SK-N-SH (cell line): ENCODE measurements around the gene PLIN5. TPM values are rescaled to one million over a fixed set of nuclear protein-coding genes. Genes with fewer than 3 reads are reported as not detected.

ENCODE experiments used
- CTCF ChIA-PET: fragments of 300-600, 350-600 bp; formaldehyde crosslinking; extraction: SDS; loops from one replicate; lab custom pipeline; 2021; lab: Yijun Ruan, JAX
- POLR2A ChIA-PET: fragments of 350-600 bp; sonication (Branson Sonifier 250); formaldehyde crosslinking; extraction: SDS; loops from one replicate; lab custom pipeline; 2020; ENCODE audit warnings: antibody characterized with exemption, inconsistent platforms; lab: Yijun Ruan, JAX
- DNase-seq: peaks from one replicate; pipeline ENCODE4 v3.0.0; 2012
- H2AFZ ChIP-seq: fragments of 200-600 bp; sonication (generic); 2 replicates; pipeline ENCODE4 v1.8.1; 2016; ENCODE audit warnings: antibody characterized with exemption, mild to moderate bottlenecking, low read depth
- H3F3A ChIP-seq: fragments of 200-600 bp; sonication (generic); replicated peaks from 2 replicates; pipeline ENCODE3; 2016; ENCODE audit warnings: antibody characterized with exemption, mild to moderate bottlenecking; ENCODE audit not compliant: insufficient read depth
- H3K27ac ChIP-seq, 2 experiments: fragments of 200-500 bp in 1 of 2; fragments of 200-600 bp in 1 of 2; sonication (Bioruptor generic) in 1 of 2; sonication (generic), shearing (Covaris generic) in 1 of 2; 2 replicates each; pipeline versions ENCODE4 v1.5.1 to v1.6.1; 2014 to 2016; ENCODE audit warnings: low read depth in 2 of 2, inconsistent platforms in 1 of 2, low read length in 1 of 2, mild to moderate bottlenecking in 1 of 2, mixed read lengths in 1 of 2
- H3K27me3 ChIP-seq: fragments of 200-600 bp; sonication (generic), shearing (Covaris generic); 2 replicates; pipeline ENCODE4 v1.6.1; 2016; ENCODE audit warnings: mixed run types; ENCODE audit not compliant: insufficient read depth
- H3K36me3 ChIP-seq, 2 experiments: fragments of 200-500 bp in 1 of 2; fragments of 200-600 bp in 1 of 2; sonication (Bioruptor generic) in 1 of 2; sonication (generic) in 1 of 2; replicated peaks in 1 of 2; 2 replicates each; pipeline versions ENCODE3 to v1.5.1; 2014 to 2016; ENCODE audit warnings: low read length in 1 of 2, mild to moderate bottlenecking in 1 of 2; ENCODE audit not compliant: insufficient read depth in 2 of 2, control insufficient read depth in 1 of 2
- H3K4me1 ChIP-seq, 2 experiments: fragments of 200-500 bp in 1 of 2; fragments of 200-600 bp in 1 of 2; sonication (Bioruptor generic) in 1 of 2; sonication (generic), shearing (Covaris generic) in 1 of 2; 2 replicates each; pipeline versions ENCODE4 v1.5.1 to v1.6.1; 2014 to 2016; ENCODE audit warnings: low read depth in 1 of 2, low read length in 1 of 2, mixed run types in 1 of 2; ENCODE audit not compliant: insufficient read depth in 2 of 2, control insufficient read depth in 1 of 2
- H3K4me2 ChIP-seq: fragments of 200-600 bp; sonication (generic), shearing (Covaris generic); 2 replicates; pipeline ENCODE4 v1.6.1; 2017; ENCODE audit warnings: mixed run types
- H3K4me3 ChIP-seq, 2 experiments: fragments of 200-500 bp in 1 of 2; fragments of 200-600 bp in 1 of 2; sonication (Bioruptor generic) in 1 of 2; sonication (generic), shearing (Covaris generic) in 1 of 2; 2 replicates each; pipeline versions ENCODE4 v1.5.1 to v1.8.1; 2014 to 2016; ENCODE audit warnings: low read depth in 2 of 2, inconsistent platforms in 1 of 2, low read length in 1 of 2, mild to moderate bottlenecking in 1 of 2, mixed read lengths in 1 of 2, moderate library complexity in 1 of 2
- H3K79me2 ChIP-seq: fragments of 200-600 bp; sonication (generic); 2 replicates; pipeline ENCODE4 v1.8.1; 2017; ENCODE audit warnings: mild to moderate bottlenecking; ENCODE audit not compliant: insufficient read depth
- H3K9ac ChIP-seq: fragments of 200-600 bp; sonication (generic); 2 replicates; pipeline ENCODE4 v1.6.1; 2017; ENCODE audit warnings: mixed run types
- H3K9me2 ChIP-seq: fragments of 200-600 bp; sonication (generic); 2 replicates; pipeline ENCODE4 v1.6.1; 2017; ENCODE audit warnings: mixed run types
- H3K9me3 ChIP-seq: fragments of 200-600 bp; sonication (generic); 2 replicates; pipeline ENCODE4 v1.6.1; 2017; ENCODE audit warnings: mixed run types, mild to moderate bottlenecking, moderate library complexity
- H4K20me1 ChIP-seq: fragments of 200-600 bp; sonication (generic); 2 replicates; pipeline ENCODE4 v1.6.1; 2017; ENCODE audit warnings: mild to moderate bottlenecking, mixed run types; ENCODE audit not compliant: insufficient read depth
- CHD2 ChIP-seq: fragments of 150-350 bp; IDR thresholded peaks from 2 replicates; pipeline ENCODE4 v1.6.1; 2018; ENCODE audit warnings: low read length; ENCODE audit not compliant: partially characterized antibody
- EP300 ChIP-seq, 2 experiments: IDR thresholded peaks; 2 replicates each; pipeline versions ENCODE4 v1.4.0 to v1.6.1; 2012; ENCODE audit warnings: borderline replicate concordance in 1 of 2, low read depth in 1 of 2, low read length in 1 of 2
- EZH2phosphoT487 ChIP-seq: fragments of 200-600 bp; sonication (generic); IDR thresholded peaks from 2 replicates; pipeline ENCODE4 v1.6.1; 2017; ENCODE audit warnings: low read depth, mixed run types, mild to moderate bottlenecking, antibody characterized with exemption, moderate library complexity, borderline replicate concordance
- JUND ChIP-seq: IDR thresholded peaks from 2 replicates; pipeline ENCODE4 v1.4.0; 2012
- MXI1 ChIP-seq: IDR thresholded peaks from 2 replicates; pipeline ENCODE4 v1.6.1; 2012; ENCODE audit warnings: mild to moderate bottlenecking, low read depth, low read length, improper control_type of control experiment
- NFIC ChIP-seq: IDR thresholded peaks from 2 replicates; pipeline ENCODE4 v1.4.0; 2012; ENCODE audit warnings: borderline replicate concordance
- NRF1 ChIP-seq: IDR thresholded peaks from 2 replicates; pipeline ENCODE4 v1.6.1; 2012; ENCODE audit warnings: low read depth, mild to moderate bottlenecking, low read length
- SIN3A ChIP-seq: IDR thresholded peaks from 2 replicates; pipeline ENCODE4 v1.6.1; 2012; ENCODE audit warnings: low read depth, mild to moderate bottlenecking, low read length, moderate library complexity, borderline replicate concordance
- TAF1 ChIP-seq: IDR thresholded peaks from 2 replicates; pipeline ENCODE4 v1.6.1; 2012; ENCODE audit warnings: low read depth, mild to moderate bottlenecking, low read length, moderate library complexity, borderline replicate concordance
- TEAD4 ChIP-seq: IDR thresholded peaks from 2 replicates; pipeline ENCODE4 v1.4.0; 2012; ENCODE audit warnings: mild to moderate bottlenecking, borderline replicate concordance; ENCODE audit not compliant: insufficient read depth
- WGBS: methylation state at CpG from one replicate; pipeline ENCODE4 v1.1.6; 2017; ENCODE audit warnings: low lambda C conversion rate; 5-methylcytosine and 5-hydroxymethylcytosine counted together
- polyA plus RNA-seq, 3 experiments: library from polyadenylated mRNA; depleted of rRNA; stranded (reverse); fragments of >200 nt; gene quantifications; 2 replicates each; pipeline ENCODE4 v1.2.3, GENCODE V29; 2012
- TF ChIP-seq, protein P1 (sequence below): IDR thresholded peaks from 2 replicates; pipeline ENCODE4 v1.4.0; 2012; ENCODE audit warnings: low read depth
- TF ChIP-seq, protein P2 (sequence below): IDR thresholded peaks from 2 replicates; pipeline ENCODE4; 2012
- TF ChIP-seq, protein P3 (sequence below): fragments of 150-350 bp; IDR thresholded peaks from 2 replicates; pipeline ENCODE4 v1.6.1; 2016; ENCODE audit warnings: mild to moderate bottlenecking, low read depth, low read length
- TF ChIP-seq, protein P4 (sequence below): IDR thresholded peaks from 2 replicates; pipeline ENCODE4 v1.4.0; 2012; ENCODE audit warnings: low read depth, borderline replicate concordance

PLIN5 gene
- polyA plus RNA-seq, 1 of the 3 experiments (the other 2 are of a cell fraction), result 0.59 TPM

DNA sequence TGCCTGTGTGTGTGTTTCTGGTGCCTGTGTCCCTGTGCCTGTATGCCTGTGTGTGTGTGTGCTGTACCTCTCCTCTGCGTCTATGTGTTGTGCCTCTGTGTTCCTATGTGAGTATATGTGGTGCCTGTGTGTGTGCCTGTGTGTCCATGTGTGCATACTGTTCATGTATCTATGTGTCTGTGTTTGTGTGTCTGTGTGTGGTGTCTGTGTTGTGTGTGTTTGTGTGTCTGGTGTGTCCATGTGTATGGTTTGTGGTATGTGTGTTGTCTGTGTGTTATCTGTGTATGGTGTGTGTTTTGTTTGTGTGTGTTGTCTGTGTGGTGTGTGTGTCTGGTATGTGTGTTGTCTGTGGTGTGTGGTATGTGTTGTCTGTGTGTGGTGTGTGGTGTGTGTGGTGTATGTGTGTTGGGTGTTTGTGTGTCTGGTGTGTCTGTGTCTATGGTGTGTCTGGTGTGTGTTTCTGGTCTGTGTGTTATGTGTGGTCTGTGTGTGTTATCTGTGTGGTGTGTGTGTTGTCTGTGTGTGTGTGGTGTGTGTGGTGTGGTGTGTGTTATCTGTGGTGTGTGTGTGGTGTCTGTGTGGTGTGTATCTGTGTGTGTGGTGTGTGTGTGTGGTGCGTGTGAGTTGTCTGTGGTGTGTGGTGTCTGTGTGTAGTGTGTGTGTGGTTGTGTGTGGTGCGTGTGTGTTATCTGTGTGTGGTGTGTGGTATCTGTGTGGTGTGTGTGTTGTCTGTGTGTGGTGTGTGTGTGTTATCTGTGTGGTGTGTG lies 42.5 kb downstream of the PLIN5 start:
- no peaks in the 10 kb centered on the region for H3K27me3 ChIP-seq
- no peaks in the 10 kb centered on the region; the same call in 1 of the 2 replicates for H3K79me2 ChIP-seq
- no peak overlapping the region for H3K4me2 ChIP-seq
- CTCF ChIA-PET, result no interaction called here
- no peak for TF ChIP-seq TEAD4
- TF ChIP-seq EP300 (IDR thresholded peaks at IDR 0.05; ENCODE audit: borderline replicate concordance in 1 of 2, low read depth in 1 of 2, low read length in 1 of 2), result no peak
- TF ChIP-seq, protein P1, sequence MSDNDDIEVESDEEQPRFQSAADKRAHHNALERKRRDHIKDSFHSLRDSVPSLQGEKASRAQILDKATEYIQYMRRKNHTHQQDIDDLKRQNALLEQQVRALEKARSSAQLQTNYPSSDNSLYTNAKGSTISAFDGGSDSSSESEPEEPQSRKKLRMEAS, result no peak
- TF ChIP-seq JUND, result no peak
- TF ChIP-seq, protein P2, sequence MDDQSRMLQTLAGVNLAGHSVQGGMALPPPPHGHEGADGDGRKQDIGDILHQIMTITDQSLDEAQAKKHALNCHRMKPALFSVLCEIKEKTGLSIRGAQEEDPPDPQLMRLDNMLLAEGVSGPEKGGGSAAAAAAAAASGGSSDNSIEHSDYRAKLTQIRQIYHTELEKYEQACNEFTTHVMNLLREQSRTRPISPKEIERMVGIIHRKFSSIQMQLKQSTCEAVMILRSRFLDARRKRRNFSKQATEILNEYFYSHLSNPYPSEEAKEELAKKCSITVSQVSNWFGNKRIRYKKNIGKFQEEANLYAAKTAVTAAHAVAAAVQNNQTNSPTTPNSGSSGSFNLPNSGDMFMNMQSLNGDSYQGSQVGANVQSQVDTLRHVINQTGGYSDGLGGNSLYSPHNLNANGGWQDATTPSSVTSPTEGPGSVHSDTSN, result no peak
- TF ChIP-seq MXI1, result no peak
- TF ChIP-seq SIN3A, result no peak
- TF ChIP-seq, protein P3, sequence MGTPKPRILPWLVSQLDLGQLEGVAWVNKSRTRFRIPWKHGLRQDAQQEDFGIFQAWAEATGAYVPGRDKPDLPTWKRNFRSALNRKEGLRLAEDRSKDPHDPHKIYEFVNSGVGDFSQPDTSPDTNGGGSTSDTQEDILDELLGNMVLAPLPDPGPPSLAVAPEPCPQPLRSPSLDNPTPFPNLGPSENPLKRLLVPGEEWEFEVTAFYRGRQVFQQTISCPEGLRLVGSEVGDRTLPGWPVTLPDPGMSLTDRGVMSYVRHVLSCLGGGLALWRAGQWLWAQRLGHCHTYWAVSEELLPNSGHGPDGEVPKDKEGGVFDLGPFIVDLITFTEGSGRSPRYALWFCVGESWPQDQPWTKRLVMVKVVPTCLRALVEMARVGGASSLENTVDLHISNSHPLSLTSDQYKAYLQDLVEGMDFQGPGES, result no peak
- no peak for TF ChIP-seq CHD2
- no peak for TF ChIP-seq NRF1
- no peak for TF ChIP-seq EZH2phosphoT487
- TF ChIP-seq, protein P4, sequence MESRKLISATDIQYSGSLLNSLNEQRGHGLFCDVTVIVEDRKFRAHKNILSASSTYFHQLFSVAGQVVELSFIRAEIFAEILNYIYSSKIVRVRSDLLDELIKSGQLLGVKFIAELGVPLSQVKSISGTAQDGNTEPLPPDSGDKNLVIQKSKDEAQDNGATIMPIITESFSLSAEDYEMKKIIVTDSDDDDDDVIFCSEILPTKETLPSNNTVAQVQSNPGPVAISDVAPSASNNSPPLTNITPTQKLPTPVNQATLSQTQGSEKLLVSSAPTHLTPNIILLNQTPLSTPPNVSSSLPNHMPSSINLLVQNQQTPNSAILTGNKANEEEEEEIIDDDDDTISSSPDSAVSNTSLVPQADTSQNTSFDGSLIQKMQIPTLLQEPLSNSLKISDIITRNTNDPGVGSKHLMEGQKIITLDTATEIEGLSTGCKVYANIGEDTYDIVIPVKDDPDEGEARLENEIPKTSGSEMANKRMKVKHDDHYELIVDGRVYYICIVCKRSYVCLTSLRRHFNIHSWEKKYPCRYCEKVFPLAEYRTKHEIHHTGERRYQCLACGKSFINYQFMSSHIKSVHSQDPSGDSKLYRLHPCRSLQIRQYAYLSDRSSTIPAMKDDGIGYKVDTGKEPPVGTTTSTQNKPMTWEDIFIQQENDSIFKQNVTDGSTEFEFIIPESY, result no peak
- no peak for TF ChIP-seq NFIC
- no peak for TF ChIP-seq TAF1
- TF ChIP-seq, all 33 proteins: peak for 0
- Histone ChIP-seq H3K9ac (no peak overlapping the region), H2AFZ (no peak overlapping the region), H3K9me2 (no peaks in the 10 kb centered on the region), H3K4me3 (no peak overlapping the region), H3K4me1 (no peaks in the 10 kb centered on the region), H3K36me3 (peaks cover 18 to 28% of the 10 kb centered on the region in 2 experiments), H3K27ac (no peak overlapping the region), H3K9me3 (no peaks in the 10 kb centered on the region), H4K20me1 (no peaks in the 10 kb centered on the region), H3F3A (no peaks in the 10 kb centered on the region)
- DNase-seq, result no peak
- POLR2A ChIA-PET, result no interaction called here
- 98% methylated on average over 3 of the region's 3 CpGs for WGBS
